Upper lobe of left lung (tissue), 6 donors: ENCODE results near the gene CUX1. TPM values are rescaled to one million over a fixed set of nuclear protein-coding genes. Genes with fewer than 3 reads are reported as not detected.
A peak's percentile ranks its signal among the peaks of the same experiment; 100 is the strongest.
"Not testable (repeated sequence)": the region's sequence is repeated elsewhere in the genome, so short reads cannot be mapped to it uniquely, and the experiment has no call there.

Source experiments
- ATAC-seq, 2 donors: fragments of 200-7000 bp; cut with Tn5 transposase; one replicate each; pipeline ENCODE4 v1.9.1; 2022; ENCODE audit warnings: mild to moderate bottlenecking in 2 of 2, moderate library complexity in 2 of 2; ENCODE audit not compliant: low FRiP score in 2 of 2
- DNase-seq, 2 donors: peaks; one replicate each; pipeline ENCODE4 v3.0.0-alpha.2; 2019 to 2020
- H3K27ac ChIP-seq, 4 donors: fragments of 200-600 bp; sonication (generic); one replicate each; pipeline ENCODE4 v1.5.1; 2016 to 2019
- H3K27me3 ChIP-seq, 4 donors: fragments of 200-600 bp; sonication (generic); one replicate each; pipeline ENCODE4 v1.5.1; 2017 to 2019
- H3K36me3 ChIP-seq, 4 donors: fragments of 200-600 bp; sonication (generic); one replicate each; pipeline ENCODE4 v1.5.1; 2016 to 2019
- H3K4me1 ChIP-seq, 4 donors: fragments of 200-600 bp; sonication (generic); one replicate each; pipeline ENCODE4 v1.5.1; 2018 to 2019
- H3K4me3 ChIP-seq, 4 donors: fragments of 200-600 bp; sonication (generic); one replicate each; pipeline ENCODE4 v1.5.1; 2017 to 2019; ENCODE audit warnings: mild to moderate bottlenecking in 2 of 4, moderate library complexity in 1 of 4
- H3K9me3 ChIP-seq, 4 donors: fragments of 200-600 bp; sonication (generic); one replicate each; pipeline ENCODE4 v1.5.1; 2018 to 2019
- EP300 ChIP-seq, 4 donors: sonication (generic); formaldehyde crosslinking; IDR thresholded peaks; one replicate each; pipeline ENCODE4 v1.5.1; 2017; ENCODE audit warnings: antibody characterized with exemption in 4 of 4, control low read depth in 2 of 4
- POLR2A ChIP-seq, 4 donors: fragments of 450-650 bp; IDR thresholded peaks; one replicate each; pipeline ENCODE4 v1.5.1; 2016 to 2017; ENCODE audit warnings: antibody characterized with exemption in 4 of 4, mild to moderate bottlenecking in 2 of 4
- POLR2AphosphoS5 ChIP-seq, 2 donors: sonication (generic); formaldehyde crosslinking; IDR thresholded peaks; one replicate each; pipeline ENCODE4 v1.5.1; 2017; ENCODE audit warnings: antibody characterized with exemption in 2 of 2
- WGBS, 2 donors: methylation state at CpG; one replicate each; pipeline ENCODE4 v1.1.5; 2017 to 2018; 5-methylcytosine and 5-hydroxymethylcytosine counted together
- total RNA-seq, 6 donors: library from RNA; depleted of rRNA in 4 of 6; stranded (reverse); fragments of >200 nt in 4 of 6; gene quantifications; one replicate each; pipeline versions ENCODE4 v1.1.0 to v1.2.1, GENCODE V29; 2016 to 2021
- TF ChIP-seq, protein P1 (sequence below), 6 experiments: fragments of 450-650 bp in 4 of 6; fragments of 200-600 bp in 2 of 6; sonication (generic) in 2 of 6; IDR thresholded peaks; one replicate each; pipeline ENCODE4 v1.5.1; 2016 to 2019; ENCODE audit warnings: antibody characterized with exemption in 6 of 6
- donor health status: DM: no; HTN: no; CAD: no; lungs with moderate emphysema.
- donor health status: DM: no; HTN: yes; CAD: no; lungs with severe emphysema.

Gene CUX1
- total RNA-seq, 6 donors from 2014 or later, result 106 to 188 (median 115) TPM

DNA sequence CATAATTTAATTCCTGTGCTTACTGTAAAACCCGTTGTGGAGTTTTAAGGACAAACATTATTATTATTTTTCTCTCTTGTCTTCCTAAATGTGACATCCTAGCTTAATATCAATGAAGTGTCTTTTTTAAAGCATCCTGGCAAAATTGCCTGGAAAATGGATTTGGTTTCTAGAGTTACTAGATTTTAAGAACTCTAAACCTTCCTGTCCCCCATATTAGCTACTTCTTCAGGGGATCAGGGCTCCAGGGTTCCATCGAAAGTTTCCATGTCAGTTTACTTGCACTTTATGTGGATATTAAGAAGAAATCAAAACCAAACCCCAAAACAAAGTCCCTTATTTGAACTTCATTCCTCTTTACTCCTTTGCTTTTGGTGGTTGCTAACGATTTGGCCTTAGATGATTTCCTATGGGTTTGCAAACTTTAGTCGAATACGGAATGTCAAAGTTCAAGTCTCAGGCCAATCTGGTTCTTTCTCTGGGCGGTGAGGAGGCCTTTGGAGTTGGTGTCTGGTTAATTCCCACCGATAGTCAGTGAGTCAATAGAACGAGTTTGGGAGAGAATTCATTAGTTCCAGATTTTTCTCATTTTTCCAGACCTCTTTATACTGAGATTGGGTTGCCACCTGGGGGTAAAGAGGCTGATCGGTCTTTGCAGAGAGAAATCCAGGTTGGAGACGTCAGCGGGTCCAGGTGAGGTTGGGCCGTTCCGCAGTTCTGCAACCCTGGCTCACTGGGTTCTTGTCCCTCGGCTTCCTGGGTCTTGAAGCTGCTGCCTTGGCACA is 1.1 kb downstream of the CUX1 start:
- 71% methylated on average over 14 of the region's 14 CpGs for WGBS, 2 donors
- Histone ChIP-seq H3K27me3 (no peaks in the 10 kb centered on the region), H3K4me3 (peak overlapping the region in 3 of 4 donors; percentile 70 to 96 (median 87)), H3K36me3 (no peaks in the 10 kb centered on the region), H3K27ac (peak overlapping the region in 3 of 4 donors; percentile 84 to 95 (median 89)), H3K9me3 (no peaks in the 10 kb centered on the region), H3K4me1 (peaks cover 15 to 57% (median 31%) of the 10 kb centered on the region in 4 donors)
- ATAC-seq, result no peak
- TF ChIP-seq POLR2AphosphoS5 (IDR thresholded peaks at IDR 0.05) (no peak), POLR2A (IDR thresholded peaks at IDR 0.05) (no peak), EP300 (IDR thresholded peaks at IDR 0.05) (no peak)
- TF ChIP-seq, protein P1, sequence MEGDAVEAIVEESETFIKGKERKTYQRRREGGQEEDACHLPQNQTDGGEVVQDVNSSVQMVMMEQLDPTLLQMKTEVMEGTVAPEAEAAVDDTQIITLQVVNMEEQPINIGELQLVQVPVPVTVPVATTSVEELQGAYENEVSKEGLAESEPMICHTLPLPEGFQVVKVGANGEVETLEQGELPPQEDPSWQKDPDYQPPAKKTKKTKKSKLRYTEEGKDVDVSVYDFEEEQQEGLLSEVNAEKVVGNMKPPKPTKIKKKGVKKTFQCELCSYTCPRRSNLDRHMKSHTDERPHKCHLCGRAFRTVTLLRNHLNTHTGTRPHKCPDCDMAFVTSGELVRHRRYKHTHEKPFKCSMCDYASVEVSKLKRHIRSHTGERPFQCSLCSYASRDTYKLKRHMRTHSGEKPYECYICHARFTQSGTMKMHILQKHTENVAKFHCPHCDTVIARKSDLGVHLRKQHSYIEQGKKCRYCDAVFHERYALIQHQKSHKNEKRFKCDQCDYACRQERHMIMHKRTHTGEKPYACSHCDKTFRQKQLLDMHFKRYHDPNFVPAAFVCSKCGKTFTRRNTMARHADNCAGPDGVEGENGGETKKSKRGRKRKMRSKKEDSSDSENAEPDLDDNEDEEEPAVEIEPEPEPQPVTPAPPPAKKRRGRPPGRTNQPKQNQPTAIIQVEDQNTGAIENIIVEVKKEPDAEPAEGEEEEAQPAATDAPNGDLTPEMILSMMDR (IDR thresholded peaks at IDR 0.05), result no peak
- DNase-seq, result no peak

DNA sequence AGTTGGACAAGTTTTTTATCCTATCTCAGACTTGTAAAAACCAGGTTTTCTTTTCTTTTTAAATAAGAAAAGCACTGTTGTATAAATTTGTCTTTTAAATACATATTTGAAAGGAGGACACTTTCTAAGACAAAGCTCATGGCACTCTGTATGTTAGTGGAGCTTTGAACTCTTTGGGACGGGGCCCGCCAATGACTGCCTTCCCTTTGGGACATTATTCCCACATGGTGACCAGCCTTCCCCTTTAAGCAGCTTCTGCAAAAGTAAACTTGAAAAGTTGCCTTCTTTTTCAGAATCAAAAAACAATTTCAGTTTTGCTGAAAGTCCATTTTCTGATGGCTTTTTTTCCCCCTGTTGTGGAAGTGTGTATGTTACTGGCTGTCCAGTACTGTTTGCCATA is 1.8 kb downstream of the CUX1 start:
- Histone ChIP-seq H3K27me3 (no peaks in the 10 kb centered on the region), H3K4me1 (peaks cover 18 to 64% (median 35%) of the 10 kb centered on the region in 4 donors), H3K9me3 (no peaks in the 10 kb centered on the region), H3K36me3 (no peaks in the 10 kb centered on the region), H3K4me3 (no peak overlapping the region), H3K27ac (peak overlapping the region in 2 of 4 donors; percentile 89 to 95)
- ATAC-seq (no peak), DNase-seq (no peak)
- 92 to 98% methylated on average over 2 of the region's 2 CpGs for WGBS, 2 donors
- TF ChIP-seq, protein P1 (IDR thresholded peaks at IDR 0.05), result no peak
- TF ChIP-seq EP300 (IDR thresholded peaks at IDR 0.05) (no peak), POLR2A (IDR thresholded peaks at IDR 0.05) (no peak), POLR2AphosphoS5 (IDR thresholded peaks at IDR 0.05) (no peak)

DNA sequence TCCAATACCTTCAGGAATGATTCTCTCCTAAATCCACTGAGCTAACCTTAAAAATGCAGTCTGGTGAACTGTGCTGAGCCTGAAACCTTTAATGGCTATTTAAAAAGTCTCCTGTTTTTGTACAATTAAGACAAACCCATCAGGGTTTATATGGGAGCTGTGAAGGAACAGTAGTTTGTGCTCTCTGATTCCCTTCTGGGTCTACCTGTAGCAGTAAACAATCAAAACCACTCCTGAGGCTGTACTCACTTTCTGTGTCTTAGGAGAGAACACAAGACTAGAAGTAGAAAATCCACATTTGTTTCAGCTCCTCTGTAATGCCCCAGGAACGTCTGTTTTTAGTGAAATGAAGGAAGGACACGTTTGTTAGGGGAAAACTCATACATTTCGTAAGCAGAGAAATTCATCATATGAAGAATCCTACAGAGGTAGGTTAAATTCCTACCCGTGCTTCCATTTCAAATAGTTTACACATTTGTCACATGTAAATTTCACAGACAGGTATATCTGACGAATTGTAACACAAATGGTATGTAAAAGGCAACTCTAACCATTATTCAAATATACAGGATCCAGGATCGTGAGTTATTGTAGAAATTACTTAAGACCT is 2.6 kb downstream of the CUX1 start:
- Histone ChIP-seq H3K4me1 (peaks cover 18 to 57% (median 37%) of the 10 kb centered on the region in 4 donors), H3K27me3 (no peaks in the 10 kb centered on the region), H3K4me3 (no peak overlapping the region), H3K9me3 (no peaks in the 10 kb centered on the region), H3K27ac (peak overlapping the region in 3 of 4 donors; percentile 8 to 89 (median 32)), H3K36me3 (no peaks in the 10 kb centered on the region)
- WGBS, 2 donors, result 61 to 64% methylated on average over 6 of the region's 6 CpGs
- TF ChIP-seq POLR2AphosphoS5 (IDR thresholded peaks at IDR 0.05) (no peak), POLR2A (IDR thresholded peaks at IDR 0.05) (no peak), EP300 (IDR thresholded peaks at IDR 0.05) (no peak)
- TF ChIP-seq, protein P1 (IDR thresholded peaks at IDR 0.05), result no peak
- ATAC-seq (no peak), DNase-seq (no peak)

DNA sequence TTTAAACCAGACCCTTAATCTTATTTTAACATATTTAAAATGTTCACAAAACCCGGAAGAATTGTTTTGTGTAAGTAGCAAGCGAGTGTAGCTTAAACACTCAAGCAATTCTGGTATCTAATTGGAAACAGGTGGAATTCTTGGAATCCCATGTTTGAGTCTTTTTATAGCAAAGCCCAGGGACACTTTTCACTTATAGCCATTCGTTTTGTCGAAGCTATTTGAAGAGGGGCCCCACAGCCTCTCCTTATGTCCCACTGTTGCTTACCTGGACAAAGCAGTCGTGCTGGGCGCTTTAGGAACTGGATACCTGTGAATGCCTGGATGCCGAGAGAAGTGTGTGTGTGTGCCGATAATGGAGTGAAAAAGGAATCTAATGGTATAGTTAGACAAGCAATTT is 3.3 kb downstream of the CUX1 start:
- H3K4me3 ChIP-seq, result no peak overlapping the region
- no peaks in the 10 kb centered on the region for H3K27me3 ChIP-seq
- H3K36me3 ChIP-seq, result no peaks in the 10 kb centered on the region
- H3K4me1 ChIP-seq, result peaks cover 18 to 53% (median 38%) of the 10 kb centered on the region in 4 donors
- peak overlapping the region in 2 of 4 donors; percentile 11 to 32 for H3K27ac ChIP-seq
- 56 to 66% methylated on average over 8 of the region's 8 CpGs for WGBS, 2 donors
- DNase-seq, result no peak
- no peak for TF ChIP-seq POLR2AphosphoS5 (IDR thresholded peaks at IDR 0.05)
- TF ChIP-seq, protein P1 (IDR thresholded peaks at IDR 0.05), result no peak
- ATAC-seq, result no peak
- H3K9me3 ChIP-seq, result no peaks in the 10 kb centered on the region

DNA sequence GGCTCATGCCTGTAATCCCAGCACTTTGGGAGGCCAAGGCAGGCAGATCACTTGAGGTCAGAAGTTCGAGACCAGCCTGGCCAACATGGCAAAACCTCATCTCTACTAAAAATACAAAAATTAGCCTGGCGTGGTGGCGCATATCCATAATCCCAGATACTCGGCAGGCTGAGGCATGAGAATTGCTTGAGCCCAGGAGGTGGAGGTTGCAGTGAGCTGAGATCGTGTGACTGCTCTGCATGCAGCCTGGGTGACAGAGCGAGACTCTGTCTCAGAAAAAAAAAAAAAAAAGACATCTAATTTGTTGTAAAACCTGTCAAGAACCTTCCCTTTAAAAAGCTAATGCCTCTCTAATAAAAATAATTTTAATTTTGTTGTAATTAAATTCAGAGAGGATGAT is 5.2 kb downstream of the CUX1 start:
- not testable (repeated sequence) for ATAC-seq, H3K36me3 ChIP-seq, H3K27me3 ChIP-seq, DNase-seq, H3K4me3 ChIP-seq, H3K9me3 ChIP-seq
- WGBS, 2 donors, result 87 to 93% methylated on average over 6 of the region's 6 CpGs
- H3K27ac ChIP-seq, result peak overlapping the region in 1 of 4 donors; percentile 81
- H3K4me1 ChIP-seq, result peaks cover 18 to 46% (median 38%) of the 10 kb centered on the region in 4 donors
